Stimulated activated CD8-positive, alpha-beta memory T cell treated with anti-CD3 and anti-CD28 coated beads, Interleukin-15, amount 100 ng/mL, for 4 hours (primary cell): ENCODE data around the gene BNC2.
"Not testable (repeated sequence)": the region's sequence is repeated elsewhere in the genome, so short reads cannot be mapped to it uniquely, and the experiment has no call there.

ENCODE experiments used
- DNase-seq, 2 donors: peaks; one replicate each; pipeline ENCODE4 v3.0.0-alpha.2; 2020; ENCODE audit warnings: low read depth in 2 of 2

BNC2 gene

DNA sequence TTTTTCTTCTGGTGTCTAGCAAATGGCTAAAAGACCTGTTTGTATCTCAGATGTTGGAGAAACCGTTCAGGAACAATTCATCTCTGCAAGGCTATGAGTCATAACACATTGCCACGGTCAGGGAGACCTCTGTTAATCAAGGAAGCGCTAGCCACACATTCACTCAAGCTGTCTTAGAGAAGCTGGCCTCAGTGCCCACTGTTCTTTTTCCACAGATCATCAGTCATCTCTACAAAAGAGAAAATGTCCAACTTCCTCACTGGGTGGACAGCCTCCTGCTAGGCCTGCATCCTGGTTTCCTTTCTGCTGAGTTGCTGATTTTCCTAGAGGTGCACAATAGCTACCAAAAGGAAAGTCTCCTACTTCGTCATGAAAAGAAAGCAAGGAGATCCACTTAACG is 360.5 kb downstream of the BNC2 start:
- DNase-seq: no peak

- DNase-seq: no peak
Measured at GRCh38 chr9:16505199-16505598, 365.3 kb downstream of the BNC2 start.

DNA sequence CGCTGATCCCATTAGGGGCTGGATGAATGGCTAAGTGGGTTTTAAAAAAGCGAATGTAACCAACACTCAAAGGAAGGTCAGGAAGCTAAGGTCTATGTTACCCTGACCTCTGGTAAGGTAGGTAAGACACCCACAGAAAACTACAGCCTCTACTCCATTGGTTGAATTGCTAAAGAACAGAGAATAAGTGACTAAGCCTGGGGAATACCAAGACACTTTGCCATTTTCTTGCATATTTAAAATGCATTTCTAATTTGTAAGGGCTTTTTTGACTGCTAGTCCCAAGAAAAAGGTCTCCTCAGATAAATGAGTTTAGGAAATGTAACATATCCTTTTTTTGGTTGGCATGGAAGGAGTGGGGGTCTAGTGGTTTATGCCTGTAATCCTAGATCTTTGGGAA is 368.7 kb downstream of the BNC2 start:
- no peak for DNase-seq

- DNase-seq: no peak
Measured at GRCh38 chr9:16501141-16501540, 369.3 kb downstream of the BNC2 start.

DNA sequence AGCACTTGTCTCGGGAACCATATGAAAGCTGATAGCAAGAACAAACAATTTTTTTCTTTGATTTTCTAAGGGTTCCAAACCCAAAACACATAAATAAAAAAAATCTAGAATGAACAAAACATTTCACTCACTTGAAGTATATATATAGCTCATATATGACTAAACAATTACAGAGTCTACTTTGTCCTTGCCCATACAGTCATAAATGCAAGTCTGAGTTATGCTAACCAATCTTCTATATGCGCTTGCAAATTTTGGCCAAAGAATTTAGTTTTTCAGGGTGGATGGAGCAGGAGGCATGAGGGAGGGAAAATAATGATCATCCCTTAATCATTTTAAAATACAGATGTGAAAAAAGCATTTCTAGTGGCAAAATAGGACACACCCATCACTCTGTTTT is 370.1 kb downstream of the BNC2 start:
- DNase-seq: no peak

- no peak for DNase-seq
Measured at GRCh38 chr9:16499892-16500291, 370.6 kb downstream of the BNC2 start.

DNA sequence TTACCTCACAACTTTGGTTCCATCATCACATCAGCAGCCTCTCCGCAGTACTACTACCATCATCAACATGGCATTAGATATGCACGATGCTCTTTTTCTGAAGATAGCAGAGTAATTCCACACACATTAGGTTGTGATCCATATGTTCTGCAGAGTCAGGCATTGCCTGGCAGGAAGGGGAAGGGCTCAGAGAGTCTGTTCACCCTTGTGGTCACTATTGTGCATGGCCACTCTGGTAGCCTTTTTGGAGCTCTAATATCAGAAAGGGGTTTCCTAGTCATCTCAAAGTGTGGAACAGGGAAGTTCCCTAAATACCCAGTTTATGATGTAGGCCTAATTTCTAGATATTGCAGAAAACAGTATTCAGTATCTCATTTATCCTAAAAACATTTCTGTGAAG is 373.6 kb downstream of the BNC2 start:
- DNase-seq: no peak

DNA sequence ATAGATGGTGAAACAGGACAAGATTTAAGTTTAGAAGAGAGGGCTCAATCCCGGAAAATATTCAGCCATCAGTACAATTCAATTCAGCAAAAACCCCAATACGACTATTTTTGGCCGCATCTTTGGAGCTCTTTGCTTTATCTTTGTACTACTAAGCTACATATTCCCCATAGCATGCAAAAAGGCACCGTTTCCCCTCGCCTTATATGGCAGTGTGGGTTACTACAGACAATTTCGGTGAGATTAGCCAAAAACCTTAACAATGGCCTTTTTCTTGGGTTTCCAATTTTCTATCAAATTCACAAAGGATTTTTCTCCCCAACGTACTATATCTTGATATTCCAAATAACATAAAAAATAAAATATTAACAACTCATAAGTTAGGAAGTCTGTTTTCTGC is 382.6 kb downstream of the BNC2 start:
- no peak for DNase-seq

GRCh38 chr9:16485575-16486321 is 384.7 kb downstream of the BNC2 start:
- DNase-seq: no peak

GRCh38 chr9:16485160-16485559 is 385.3 kb downstream of the BNC2 start:
- no peak for DNase-seq

DNA sequence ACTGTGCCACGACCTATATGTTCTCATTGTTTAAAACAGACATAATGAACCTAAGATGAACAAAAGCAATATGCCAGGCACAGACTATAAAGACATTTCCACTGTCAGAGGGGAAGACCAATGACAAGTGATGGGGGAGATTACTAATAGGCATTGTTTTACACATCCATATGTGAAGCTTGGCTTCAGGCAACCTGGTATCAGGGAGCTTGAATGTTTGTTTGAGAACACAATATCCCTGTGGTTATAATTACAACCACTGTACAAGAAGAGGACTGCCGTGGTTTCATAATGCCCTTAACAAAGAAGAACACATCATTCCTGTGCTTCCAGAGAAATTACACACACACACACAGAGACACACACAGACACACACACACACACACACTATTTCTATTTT is 385.7 kb downstream of the BNC2 start:
- DNase-seq: no peak

GRCh38 chr9:16484180-16484579 is 386.3 kb downstream of the BNC2 start:
- no peak for DNase-seq

- DNase-seq: no peak
Measured at GRCh38 chr9:16482764-16483163, 387.7 kb downstream of the BNC2 start.

DNA sequence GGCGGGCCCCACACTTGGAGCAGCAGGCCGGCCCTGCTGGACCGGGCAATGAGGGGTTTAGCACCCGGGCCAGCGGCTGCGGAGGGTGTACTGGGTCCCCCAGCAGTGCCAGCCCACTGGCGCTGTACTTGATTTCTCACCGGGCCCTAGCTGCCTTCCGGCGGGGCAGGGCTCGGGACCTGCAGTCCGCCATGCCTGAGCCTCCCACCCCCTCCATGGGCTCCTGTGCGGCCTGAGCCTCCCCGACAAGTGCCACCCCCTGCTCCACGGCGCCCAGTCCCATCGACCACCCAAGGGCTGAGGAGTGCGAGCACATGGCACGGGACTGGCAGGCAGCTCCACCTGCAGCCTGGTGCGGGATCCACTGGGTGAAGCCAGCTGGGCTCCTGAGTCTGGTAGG is 389.9 kb downstream of the BNC2 start:
- DNase-seq: not testable (repeated sequence)

GRCh38 chr9:16475996-16476395 is 394.5 kb downstream of the BNC2 start:
- DNase-seq: no peak

GRCh38 chr9:16475257-16475656 is 395.2 kb downstream of the BNC2 start:
- DNase-seq: no peak

GRCh38 chr9:16469184-16469583 is 401.3 kb downstream of the BNC2 start:
- no peak for DNase-seq

DNA sequence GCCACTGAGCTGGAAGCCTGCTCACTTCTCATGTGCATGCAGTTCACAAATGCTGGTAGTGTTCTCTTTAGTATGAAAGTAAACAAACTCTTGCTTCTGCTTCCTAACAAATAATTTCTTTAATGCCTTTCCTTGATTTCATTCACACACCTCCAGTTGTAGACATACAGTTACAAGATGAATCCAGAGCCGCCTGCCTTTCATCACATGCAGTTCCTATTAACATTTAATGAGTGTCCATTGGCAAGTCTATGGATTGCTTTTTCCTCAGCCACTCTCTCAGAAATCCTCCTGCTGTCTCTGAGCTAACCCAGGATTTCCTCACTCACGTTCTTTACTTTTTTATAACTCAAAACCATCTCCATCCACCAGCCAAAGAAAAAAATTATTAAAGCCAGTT is 408.6 kb downstream of the BNC2 start:
- DNase-seq: no peak

DNA sequence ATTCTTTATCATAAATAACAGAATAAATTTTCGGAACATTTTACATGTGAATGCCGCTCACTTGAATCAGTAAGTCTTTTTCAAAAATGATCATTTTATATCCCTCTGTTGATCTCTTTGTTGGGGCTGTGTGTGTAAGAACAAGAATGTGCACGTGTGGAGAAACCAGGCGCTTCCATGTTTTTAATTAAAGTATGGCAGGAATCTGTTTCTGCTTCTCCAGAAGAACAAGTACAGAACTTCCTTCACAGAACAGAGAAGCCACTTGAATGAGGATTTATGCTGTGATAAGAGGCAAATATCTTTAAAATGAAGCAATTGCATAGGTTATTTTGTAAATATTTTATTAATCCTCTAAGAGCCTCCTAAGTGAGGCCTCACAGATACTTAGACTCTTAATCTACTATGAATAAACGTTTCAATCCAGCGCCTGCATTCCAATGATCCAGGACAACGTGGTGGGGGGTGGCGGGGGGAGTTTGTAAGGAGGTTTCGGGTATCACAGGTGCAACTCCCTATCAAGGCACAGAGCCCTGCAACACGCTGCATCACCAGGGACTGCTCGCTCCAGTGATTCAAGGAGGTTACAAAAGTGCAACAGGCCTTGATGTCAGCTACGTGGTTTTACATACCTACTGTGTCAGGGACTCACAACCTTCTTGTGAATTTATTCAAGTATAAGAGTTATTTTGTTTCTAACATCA is 409.2 kb downstream of the BNC2 start:
- DNase-seq: no peak

DNA sequence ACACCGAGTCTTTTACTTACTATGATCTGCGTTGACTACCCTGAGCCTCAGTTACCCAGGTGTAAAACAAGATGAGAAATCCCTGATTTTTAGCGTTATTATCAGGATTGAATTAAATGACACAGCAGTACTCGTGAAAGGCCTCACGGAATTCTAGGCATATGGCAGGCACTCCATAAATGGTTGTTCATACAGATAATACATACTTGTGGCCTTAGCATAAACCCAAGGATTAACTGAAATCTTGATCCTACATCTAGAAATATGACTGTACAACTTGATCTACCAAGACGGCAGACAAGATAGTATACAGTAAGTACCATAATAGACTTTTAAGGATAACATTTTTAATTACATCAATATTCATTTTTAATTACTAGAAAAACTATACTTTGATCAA is 409.8 kb downstream of the BNC2 start:
- DNase-seq: no peak

- DNase-seq: no peak
Measured at GRCh38 chr9:16459421-16460148, 410.9 kb downstream of the BNC2 start.

DNA sequence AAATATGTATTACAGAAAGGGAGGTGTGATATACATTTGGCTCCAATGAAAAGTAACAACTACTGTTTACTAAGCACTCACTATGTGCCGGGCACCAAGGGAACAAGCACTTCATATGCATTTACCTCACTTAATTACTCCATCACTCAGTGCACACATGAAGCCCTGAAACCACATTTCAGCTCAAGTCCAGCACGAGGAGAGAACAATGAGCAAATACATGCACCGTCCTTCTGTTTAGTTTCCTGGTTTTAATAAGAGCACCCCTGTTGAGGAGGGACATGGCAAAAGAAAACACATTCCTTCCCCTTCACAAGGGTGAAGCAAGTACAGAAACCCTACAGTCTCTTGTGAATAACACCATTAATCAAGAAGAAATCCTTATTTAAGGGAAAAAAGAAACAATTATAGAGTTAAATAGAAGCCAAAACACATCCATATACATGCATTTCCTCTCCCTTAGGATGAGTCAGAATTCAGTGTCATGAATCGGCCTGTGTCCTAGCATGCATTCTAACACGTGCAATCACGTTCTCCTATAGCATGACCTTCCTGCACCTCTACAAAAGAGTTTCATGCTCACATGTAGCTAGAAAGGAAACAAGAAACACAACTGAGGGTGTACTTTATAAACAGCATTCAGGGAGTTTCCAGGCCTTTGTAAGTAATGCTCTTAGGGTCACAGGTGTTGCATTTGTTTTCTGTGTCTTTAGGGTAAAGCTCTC is 411.6 kb downstream of the BNC2 start:
- no peak for DNase-seq
